Measurements from ENCODE around the gene GMDS.

DNA sequence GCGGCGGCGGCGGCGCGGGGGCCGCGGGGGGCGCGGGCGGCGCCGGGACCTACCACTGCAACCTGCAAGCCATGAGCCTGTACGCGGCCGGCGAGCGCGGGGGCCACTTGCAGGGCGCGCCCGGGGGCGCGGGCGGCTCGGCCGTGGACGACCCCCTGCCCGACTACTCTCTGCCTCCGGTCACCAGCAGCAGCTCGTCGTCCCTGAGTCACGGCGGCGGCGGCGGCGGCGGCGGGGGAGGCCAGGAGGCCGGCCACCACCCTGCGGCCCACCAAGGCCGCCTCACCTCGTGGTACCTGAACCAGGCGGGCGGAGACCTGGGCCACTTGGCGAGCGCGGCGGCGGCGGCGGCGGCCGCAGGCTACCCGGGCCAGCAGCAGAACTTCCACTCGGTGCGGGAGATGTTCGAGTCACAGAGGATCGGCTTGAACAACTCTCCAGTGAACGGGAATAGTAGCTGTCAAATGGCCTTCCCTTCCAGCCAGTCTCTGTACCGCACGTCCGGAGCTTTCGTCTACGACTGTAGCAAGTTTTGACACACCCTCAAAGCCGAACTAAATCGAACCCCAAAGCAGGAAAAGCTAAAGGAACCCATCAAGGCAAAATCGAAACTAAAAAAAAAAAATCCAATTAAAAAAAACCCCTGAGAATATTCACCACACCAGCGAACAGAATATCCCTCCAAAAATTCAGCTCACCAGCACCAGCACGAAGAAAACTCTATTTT, 633.7 kb downstream of the GMDS start:
- TF ChIP-seq, protein P1, sequence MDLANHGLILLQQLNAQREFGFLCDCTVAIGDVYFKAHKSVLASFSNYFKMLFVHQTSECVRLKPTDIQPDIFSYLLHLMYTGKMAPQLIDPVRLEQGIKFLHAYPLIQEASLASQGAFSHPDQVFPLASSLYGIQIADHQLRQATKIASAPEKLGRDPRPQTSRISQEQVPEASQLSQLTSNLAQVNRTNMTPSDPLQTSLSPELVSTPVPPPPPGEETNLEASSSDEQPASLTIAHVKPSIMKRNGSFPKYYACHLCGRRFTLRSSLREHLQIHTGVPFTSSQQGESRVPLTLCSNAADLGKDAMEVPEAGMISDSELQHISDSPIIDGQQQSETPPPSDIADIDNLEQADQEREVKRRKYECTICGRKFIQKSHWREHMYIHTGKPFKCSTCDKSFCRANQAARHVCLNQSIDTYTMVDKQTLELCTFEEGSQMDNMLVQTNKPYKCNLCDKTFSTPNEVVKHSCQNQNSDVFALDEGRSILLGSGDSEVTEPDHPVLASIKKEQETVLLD (CRISPR knock-in tag; IDR thresholded peaks at IDR 0.05; ENCODE audit: low read depth), result no peak
- TF ChIP-seq ETV6 (CRISPR knock-in tag; conservative IDR thresholded peaks at IDR 0.05) (no peak), PHB2 (IDR thresholded peaks at IDR 0.05; ENCODE audit: partially characterized antibody) (no peak), KLF9 (CRISPR knock-in tag; IDR thresholded peaks at IDR 0.05; ENCODE audit: low read depth) (no peak), ZNF678 (CRISPR knock-in tag; IDR thresholded peaks at IDR 0.05) (no peak), SSRP1 (CRISPR knock-in tag; IDR thresholded peaks at IDR 0.05) (no peak), SP1 (IDR thresholded peaks at IDR 0.05) (no peak), SP1 (CRISPR knock-in tag; IDR thresholded peaks at IDR 0.05) (no peak), ZNF143 (CRISPR knock-in tag; IDR thresholded peaks at IDR 0.05) (no peak), ZNF121 (CRISPR knock-in tag; IDR thresholded peaks at IDR 0.05) (no peak), TCF7 (IDR thresholded peaks at IDR 0.05; ENCODE audit: low read depth) (no peak), SUZ12 (IDR thresholded peaks at IDR 0.05; ENCODE audit: low read depth, low read length) (no peak)
- TF ChIP-seq, protein P2, sequence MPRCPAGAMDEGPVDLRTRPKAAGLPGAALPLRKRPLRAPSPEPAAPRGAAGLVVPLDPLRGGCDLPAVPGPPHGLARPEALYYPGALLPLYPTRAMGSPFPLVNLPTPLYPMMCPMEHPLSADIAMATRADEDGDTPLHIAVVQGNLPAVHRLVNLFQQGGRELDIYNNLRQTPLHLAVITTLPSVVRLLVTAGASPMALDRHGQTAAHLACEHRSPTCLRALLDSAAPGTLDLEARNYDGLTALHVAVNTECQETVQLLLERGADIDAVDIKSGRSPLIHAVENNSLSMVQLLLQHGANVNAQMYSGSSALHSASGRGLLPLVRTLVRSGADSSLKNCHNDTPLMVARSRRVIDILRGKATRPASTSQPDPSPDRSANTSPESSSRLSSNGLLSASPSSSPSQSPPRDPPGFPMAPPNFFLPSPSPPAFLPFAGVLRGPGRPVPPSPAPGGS (CRISPR knock-in tag; IDR thresholded peaks at IDR 0.05), result no peak
- TF ChIP-seq, protein P3, sequence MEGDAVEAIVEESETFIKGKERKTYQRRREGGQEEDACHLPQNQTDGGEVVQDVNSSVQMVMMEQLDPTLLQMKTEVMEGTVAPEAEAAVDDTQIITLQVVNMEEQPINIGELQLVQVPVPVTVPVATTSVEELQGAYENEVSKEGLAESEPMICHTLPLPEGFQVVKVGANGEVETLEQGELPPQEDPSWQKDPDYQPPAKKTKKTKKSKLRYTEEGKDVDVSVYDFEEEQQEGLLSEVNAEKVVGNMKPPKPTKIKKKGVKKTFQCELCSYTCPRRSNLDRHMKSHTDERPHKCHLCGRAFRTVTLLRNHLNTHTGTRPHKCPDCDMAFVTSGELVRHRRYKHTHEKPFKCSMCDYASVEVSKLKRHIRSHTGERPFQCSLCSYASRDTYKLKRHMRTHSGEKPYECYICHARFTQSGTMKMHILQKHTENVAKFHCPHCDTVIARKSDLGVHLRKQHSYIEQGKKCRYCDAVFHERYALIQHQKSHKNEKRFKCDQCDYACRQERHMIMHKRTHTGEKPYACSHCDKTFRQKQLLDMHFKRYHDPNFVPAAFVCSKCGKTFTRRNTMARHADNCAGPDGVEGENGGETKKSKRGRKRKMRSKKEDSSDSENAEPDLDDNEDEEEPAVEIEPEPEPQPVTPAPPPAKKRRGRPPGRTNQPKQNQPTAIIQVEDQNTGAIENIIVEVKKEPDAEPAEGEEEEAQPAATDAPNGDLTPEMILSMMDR (CRISPR knock-in tag; IDR thresholded peaks at IDR 0.05), result no peak
